ENCODE results near the gene CATSPERZ. TPM values are rescaled to one million over a fixed set of nuclear protein-coding genes. Genes with fewer than 3 reads are reported as not detected.

The CATSPERZ gene
- total and polyA plus RNA-seq, 9 of the 15 experiments (the other 6 are each of a cell fraction or from before 2014, with no cell fraction given): 0.86 to 8.5 (median 3.5) TPM

DNA sequence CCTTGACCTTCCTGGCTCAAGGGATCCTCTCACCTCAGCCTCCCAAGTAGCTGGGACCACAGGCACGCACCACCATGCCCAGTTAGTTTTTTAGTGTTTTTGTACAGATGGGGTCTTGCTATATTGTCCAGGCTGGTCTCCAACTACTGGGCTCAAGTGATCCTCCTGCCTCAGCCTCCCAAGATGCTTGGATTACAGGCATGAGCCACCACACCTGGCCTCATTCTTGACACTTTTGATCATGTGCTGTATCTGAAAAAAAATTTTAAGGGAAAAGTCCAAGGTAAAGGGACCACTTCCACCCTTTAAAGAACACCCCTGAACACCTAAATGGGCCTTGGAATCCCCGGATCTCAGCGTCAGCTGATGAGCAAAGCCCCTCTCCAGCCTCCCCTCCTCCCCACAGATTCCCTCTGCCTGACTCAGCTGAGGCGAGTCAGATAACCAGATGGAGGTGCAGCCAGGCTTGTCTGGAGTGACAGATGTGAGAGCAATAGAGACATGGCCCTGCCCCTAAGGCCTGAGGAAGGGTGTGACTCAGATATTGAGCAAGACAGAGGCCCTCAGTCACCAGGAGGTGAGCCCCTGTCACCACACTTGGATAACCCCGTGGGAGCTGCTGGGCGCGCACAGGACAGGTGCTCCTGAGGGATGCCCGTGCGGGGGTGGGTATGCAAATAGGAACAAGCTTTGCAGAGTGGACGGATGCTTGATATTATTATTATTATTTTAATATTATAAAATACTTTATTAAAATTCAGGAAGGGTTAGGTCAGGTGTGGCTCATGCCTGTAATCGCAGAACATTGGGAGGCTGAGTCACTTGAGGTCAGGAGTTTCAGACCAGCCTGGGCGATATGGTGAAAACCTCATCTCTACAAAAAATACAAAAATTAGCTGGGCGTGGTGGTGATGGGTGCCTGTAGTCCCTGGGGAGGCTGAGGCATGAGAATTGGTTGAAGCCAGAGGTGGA is 34.9 kb downstream of the CATSPERZ start (continued):
- TF ChIP-seq ZNF280A (IDR thresholded peaks at IDR 0.05; ENCODE audit: low read depth, partially characterized antibody) (no peak), DACH1 (IDR thresholded peaks at IDR 0.05; ENCODE audit: partially characterized antibody) (peak; percentile 99), POLR2AphosphoS5 (IDR thresholded peaks at IDR 0.05; ENCODE audit: control insufficient read depth, insufficient read depth, low read depth, low read length) (peak; percentile 99), CBX1 (IDR thresholded peaks at IDR 0.05; ENCODE audit: low read depth) (peak; percentile 77; the same call in 1 of the 2 replicates), KLF6 (CRISPR knock-in tag; IDR thresholded peaks at IDR 0.05; ENCODE audit: borderline replicate concordance) (peak; percentile 56; the same call in 1 of the 2 replicates), ZFP36 (IDR thresholded peaks at IDR 0.05; ENCODE audit: low read depth, low read length, partially characterized antibody) (no peak), PHF21A (IDR thresholded peaks at IDR 0.05; ENCODE audit: borderline replicate concordance, low read depth) (no peak), PML (IDR thresholded peaks at IDR 0.05; ENCODE audit: low read length) (peak; percentile 97), CREB1 (IDR thresholded peaks at IDR 0.05) (peak; percentile 79), CREB1 (CRISPR knock-in tag; IDR thresholded peaks at IDR 0.05) (peak; percentile 72), USF1 (CRISPR knock-in tag; IDR thresholded peaks at IDR 0.05) (peak; percentile 78), MXI1 (IDR thresholded peaks at IDR 0.05; ENCODE audit: low read depth, low read length) (no peak), SRSF1 (IDR thresholded peaks at IDR 0.05; ENCODE audit: low read depth, low read length) (no peak), SMAD1 (IDR thresholded peaks at IDR 0.05; ENCODE audit: low read depth, low read length, partially characterized antibody) (peak; percentile 87), HCFC1 (IDR thresholded peaks at IDR 0.05; ENCODE audit: low read depth, low read length) (no peak)
- TF ChIP-seq, protein P1, sequence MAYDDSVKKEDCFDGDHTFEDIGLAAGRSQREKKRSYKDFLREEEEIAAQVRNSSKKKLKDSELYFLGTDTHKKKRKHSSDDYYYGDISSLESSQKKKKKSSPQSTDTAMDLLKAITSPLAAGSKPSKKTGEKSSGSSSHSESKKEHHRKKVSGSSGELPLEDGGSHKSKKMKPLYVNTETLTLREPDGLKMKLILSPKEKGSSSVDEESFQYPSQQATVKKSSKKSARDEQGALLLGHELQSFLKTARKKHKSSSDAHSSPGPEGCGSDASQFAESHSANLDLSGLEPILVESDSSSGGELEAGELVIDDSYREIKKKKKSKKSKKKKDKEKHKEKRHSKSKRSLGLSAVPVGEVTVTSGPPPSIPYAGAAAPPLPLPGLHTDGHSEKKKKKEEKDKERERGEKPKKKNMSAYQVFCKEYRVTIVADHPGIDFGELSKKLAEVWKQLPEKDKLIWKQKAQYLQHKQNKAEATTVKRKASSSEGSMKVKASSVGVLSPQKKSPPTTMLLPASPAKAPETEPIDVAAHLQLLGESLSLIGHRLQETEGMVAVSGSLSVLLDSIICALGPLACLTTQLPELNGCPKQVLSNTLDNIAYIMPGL (CRISPR knock-in tag; IDR thresholded peaks at IDR 0.05): no peak
- TF ChIP-seq, protein P2, sequence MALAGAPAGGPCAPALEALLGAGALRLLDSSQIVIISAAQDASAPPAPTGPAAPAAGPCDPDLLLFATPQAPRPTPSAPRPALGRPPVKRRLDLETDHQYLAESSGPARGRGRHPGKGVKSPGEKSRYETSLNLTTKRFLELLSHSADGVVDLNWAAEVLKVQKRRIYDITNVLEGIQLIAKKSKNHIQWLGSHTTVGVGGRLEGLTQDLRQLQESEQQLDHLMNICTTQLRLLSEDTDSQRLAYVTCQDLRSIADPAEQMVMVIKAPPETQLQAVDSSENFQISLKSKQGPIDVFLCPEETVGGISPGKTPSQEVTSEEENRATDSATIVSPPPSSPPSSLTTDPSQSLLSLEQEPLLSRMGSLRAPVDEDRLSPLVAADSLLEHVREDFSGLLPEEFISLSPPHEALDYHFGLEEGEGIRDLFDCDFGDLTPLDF (CRISPR knock-in tag; IDR thresholded peaks at IDR 0.05): no peak
- TF ChIP-seq, protein P3, sequence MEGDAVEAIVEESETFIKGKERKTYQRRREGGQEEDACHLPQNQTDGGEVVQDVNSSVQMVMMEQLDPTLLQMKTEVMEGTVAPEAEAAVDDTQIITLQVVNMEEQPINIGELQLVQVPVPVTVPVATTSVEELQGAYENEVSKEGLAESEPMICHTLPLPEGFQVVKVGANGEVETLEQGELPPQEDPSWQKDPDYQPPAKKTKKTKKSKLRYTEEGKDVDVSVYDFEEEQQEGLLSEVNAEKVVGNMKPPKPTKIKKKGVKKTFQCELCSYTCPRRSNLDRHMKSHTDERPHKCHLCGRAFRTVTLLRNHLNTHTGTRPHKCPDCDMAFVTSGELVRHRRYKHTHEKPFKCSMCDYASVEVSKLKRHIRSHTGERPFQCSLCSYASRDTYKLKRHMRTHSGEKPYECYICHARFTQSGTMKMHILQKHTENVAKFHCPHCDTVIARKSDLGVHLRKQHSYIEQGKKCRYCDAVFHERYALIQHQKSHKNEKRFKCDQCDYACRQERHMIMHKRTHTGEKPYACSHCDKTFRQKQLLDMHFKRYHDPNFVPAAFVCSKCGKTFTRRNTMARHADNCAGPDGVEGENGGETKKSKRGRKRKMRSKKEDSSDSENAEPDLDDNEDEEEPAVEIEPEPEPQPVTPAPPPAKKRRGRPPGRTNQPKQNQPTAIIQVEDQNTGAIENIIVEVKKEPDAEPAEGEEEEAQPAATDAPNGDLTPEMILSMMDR (IDR thresholded peaks at IDR 0.05 in 2 of 3, conservative IDR thresholded peaks at IDR 0.05 in 1 of 3; ENCODE audit: insufficient read depth in 2 of 3, low read depth in 1 of 3, low read length in 3 of 3): peak in 2 of 3 experiments; percentile 19 to 26; a peak in 4 of 6 replicates
- TF ChIP-seq, protein P4, sequence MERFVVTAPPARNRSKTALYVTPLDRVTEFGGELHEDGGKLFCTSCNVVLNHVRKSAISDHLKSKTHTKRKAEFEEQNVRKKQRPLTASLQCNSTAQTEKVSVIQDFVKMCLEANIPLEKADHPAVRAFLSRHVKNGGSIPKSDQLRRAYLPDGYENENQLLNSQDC (CRISPR knock-in tag; IDR thresholded peaks at IDR 0.05): no peak
